ENCODE data around the gene SLC10A1. TPM values are rescaled to one million over a fixed set of nuclear protein-coding genes. Genes with fewer than 3 reads are reported as not detected.

The SLC10A1 gene
- total and polyA plus RNA-seq, 2 donors from 2014 or later, result not detected

- Histone ChIP-seq H3K4me3 (ENCODE audit: low read length in 3 of 3) (no peak overlapping the region), H3K4me1 (ENCODE audit: control insufficient read depth in 2 of 3, insufficient read depth in 2 of 3, low read depth in 1 of 3, low read length in 3 of 3) (no peaks in the 10 kb centered on the region), H3K9me3 (ENCODE audit: control insufficient read depth in 2 of 3, insufficient read depth in 1 of 3, low read length in 3 of 3) (no peaks in the 10 kb centered on the region), H3K9ac (ENCODE audit: low read length in 3 of 3) (no peak overlapping the region), H3K27me3 (ENCODE audit: control insufficient read depth, insufficient read depth, low read length) (no peaks in the 10 kb centered on the region), H3K27ac (ENCODE audit: low read depth in 2 of 2, low read length in 2 of 2) (no peak overlapping the region), H3K36me3 (ENCODE audit: control insufficient read depth in 2 of 3, insufficient read depth in 3 of 3, low read length in 3 of 3) (no peaks in the 10 kb centered on the region)
- TF ChIP-seq CTCF (IDR thresholded peaks at IDR 0.05; ENCODE audit: borderline replicate concordance, extremely low read depth, insufficient read depth), result no peak
- intact Hi-C loops (cut with DNase I), result no loop called here
- no peak for DNase-seq
- FAIRE-seq, result no peak
These were observed 14.3 kb upstream of the SLC10A1 start for GRCh38 chr14:69811227-69811867.

GRCh38 chr14:69808919-69809808 lies 12.1 kb upstream of the SLC10A1 start:
- FAIRE-seq (no peak), DNase-seq (no peak)
- no peak for TF ChIP-seq CTCF (IDR thresholded peaks at IDR 0.05; ENCODE audit: borderline replicate concordance, extremely low read depth, insufficient read depth)
- no peaks in the 10 kb centered on the region for H3K9me3 ChIP-seq (ENCODE audit: control insufficient read depth in 2 of 3, insufficient read depth in 1 of 3, low read length in 3 of 3)
- no peak overlapping the region for H3K4me3 ChIP-seq (ENCODE audit: low read length in 3 of 3)
- H3K4me1 ChIP-seq (ENCODE audit: control insufficient read depth in 2 of 3, insufficient read depth in 2 of 3, low read depth in 1 of 3, low read length in 3 of 3), result no peaks in the 10 kb centered on the region
- no peak overlapping the region for H3K27ac ChIP-seq (ENCODE audit: low read depth in 2 of 2, low read length in 2 of 2)
- no peak overlapping the region for H3K9ac ChIP-seq (ENCODE audit: low read length in 3 of 3)
- intact Hi-C loops (cut with DNase I), result no loop called here
- no peaks in the 10 kb centered on the region for H3K27me3 ChIP-seq (ENCODE audit: control insufficient read depth, insufficient read depth, low read length)
- H3K36me3 ChIP-seq (ENCODE audit: control insufficient read depth in 2 of 3, insufficient read depth in 3 of 3, low read length in 3 of 3), result no peaks in the 10 kb centered on the region

- intact Hi-C loops (cut with DNase I), result no loop called here
- no peak overlapping the region for H3K27ac ChIP-seq (ENCODE audit: low read depth in 2 of 2, low read length in 2 of 2)
- H3K36me3 ChIP-seq (ENCODE audit: control insufficient read depth in 2 of 3, insufficient read depth in 3 of 3, low read length in 3 of 3), result no peaks in the 10 kb centered on the region
- H3K9me3 ChIP-seq (ENCODE audit: control insufficient read depth in 2 of 3, insufficient read depth in 1 of 3, low read length in 3 of 3), result no peaks in the 10 kb centered on the region
- no peaks in the 10 kb centered on the region for H3K4me1 ChIP-seq (ENCODE audit: control insufficient read depth in 2 of 3, insufficient read depth in 2 of 3, low read depth in 1 of 3, low read length in 3 of 3)
- DNase-seq, result no peak
- no peak overlapping the region for H3K9ac ChIP-seq (ENCODE audit: low read length in 3 of 3)
- H3K27me3 ChIP-seq (ENCODE audit: control insufficient read depth, insufficient read depth, low read length), result no peaks in the 10 kb centered on the region
- no peak for FAIRE-seq
- no peak for TF ChIP-seq CTCF (IDR thresholded peaks at IDR 0.05; ENCODE audit: borderline replicate concordance, extremely low read depth, insufficient read depth)
- H3K4me3 ChIP-seq (ENCODE audit: low read length in 3 of 3), result no peak overlapping the region
These were observed 10.2 kb upstream of the SLC10A1 start for GRCh38 chr14:69807192-69807591.

All from kidney (tissue), 14 donors.